SK-N-SH (cell line): Measurements from ENCODE around the gene PIP4K2B. TPM values are rescaled to one million over a fixed set of nuclear protein-coding genes. Genes with fewer than 3 reads are reported as not detected.

Experiments used
- CTCF ChIA-PET: fragments of 300-600, 350-600 bp; formaldehyde crosslinking; extraction: SDS; loops from one replicate; lab custom pipeline; 2021; lab: Yijun Ruan, JAX
- POLR2A ChIA-PET: fragments of 350-600 bp; sonication (Branson Sonifier 250); formaldehyde crosslinking; extraction: SDS; loops from one replicate; lab custom pipeline; 2020; ENCODE audit warnings: antibody characterized with exemption, inconsistent platforms; lab: Yijun Ruan, JAX
- DNase-seq: peaks from one replicate; pipeline ENCODE4 v3.0.0; 2012
- H2AFZ ChIP-seq: fragments of 200-600 bp; sonication (generic); 2 replicates; pipeline ENCODE4 v1.8.1; 2016; ENCODE audit warnings: antibody characterized with exemption, mild to moderate bottlenecking, low read depth
- H3F3A ChIP-seq: fragments of 200-600 bp; sonication (generic); replicated peaks from 2 replicates; pipeline ENCODE3; 2016; ENCODE audit warnings: antibody characterized with exemption, mild to moderate bottlenecking; ENCODE audit not compliant: insufficient read depth
- H3K27ac ChIP-seq, 2 experiments: fragments of 200-500 bp in 1 of 2; fragments of 200-600 bp in 1 of 2; sonication (Bioruptor generic) in 1 of 2; sonication (generic), shearing (Covaris generic) in 1 of 2; 2 replicates each; pipeline versions ENCODE4 v1.5.1 to v1.6.1; 2014 to 2016; ENCODE audit warnings: low read depth in 2 of 2, inconsistent platforms in 1 of 2, low read length in 1 of 2, mild to moderate bottlenecking in 1 of 2, mixed read lengths in 1 of 2
- H3K27me3 ChIP-seq: fragments of 200-600 bp; sonication (generic), shearing (Covaris generic); 2 replicates; pipeline ENCODE4 v1.6.1; 2016; ENCODE audit warnings: mixed run types; ENCODE audit not compliant: insufficient read depth
- H3K36me3 ChIP-seq, 2 experiments: fragments of 200-500 bp in 1 of 2; fragments of 200-600 bp in 1 of 2; sonication (Bioruptor generic) in 1 of 2; sonication (generic) in 1 of 2; replicated peaks in 1 of 2; 2 replicates each; pipeline versions ENCODE3 to v1.5.1; 2014 to 2016; ENCODE audit warnings: low read length in 1 of 2, mild to moderate bottlenecking in 1 of 2; ENCODE audit not compliant: insufficient read depth in 2 of 2, control insufficient read depth in 1 of 2
- H3K4me1 ChIP-seq, 2 experiments: fragments of 200-500 bp in 1 of 2; fragments of 200-600 bp in 1 of 2; sonication (Bioruptor generic) in 1 of 2; sonication (generic), shearing (Covaris generic) in 1 of 2; 2 replicates each; pipeline versions ENCODE4 v1.5.1 to v1.6.1; 2014 to 2016; ENCODE audit warnings: low read depth in 1 of 2, low read length in 1 of 2, mixed run types in 1 of 2; ENCODE audit not compliant: insufficient read depth in 2 of 2, control insufficient read depth in 1 of 2
- H3K4me2 ChIP-seq: fragments of 200-600 bp; sonication (generic), shearing (Covaris generic); 2 replicates; pipeline ENCODE4 v1.6.1; 2017; ENCODE audit warnings: mixed run types
- H3K4me3 ChIP-seq, 2 experiments: fragments of 200-500 bp in 1 of 2; fragments of 200-600 bp in 1 of 2; sonication (Bioruptor generic) in 1 of 2; sonication (generic), shearing (Covaris generic) in 1 of 2; 2 replicates each; pipeline versions ENCODE4 v1.5.1 to v1.8.1; 2014 to 2016; ENCODE audit warnings: low read depth in 2 of 2, inconsistent platforms in 1 of 2, low read length in 1 of 2, mild to moderate bottlenecking in 1 of 2, mixed read lengths in 1 of 2, moderate library complexity in 1 of 2
- H3K79me2 ChIP-seq: fragments of 200-600 bp; sonication (generic); 2 replicates; pipeline ENCODE4 v1.8.1; 2017; ENCODE audit warnings: mild to moderate bottlenecking; ENCODE audit not compliant: insufficient read depth
- H3K9ac ChIP-seq: fragments of 200-600 bp; sonication (generic); 2 replicates; pipeline ENCODE4 v1.6.1; 2017; ENCODE audit warnings: mixed run types
- H3K9me2 ChIP-seq: fragments of 200-600 bp; sonication (generic); 2 replicates; pipeline ENCODE4 v1.6.1; 2017; ENCODE audit warnings: mixed run types
- H3K9me3 ChIP-seq: fragments of 200-600 bp; sonication (generic); 2 replicates; pipeline ENCODE4 v1.6.1; 2017; ENCODE audit warnings: mixed run types, mild to moderate bottlenecking, moderate library complexity
- H4K20me1 ChIP-seq: fragments of 200-600 bp; sonication (generic); 2 replicates; pipeline ENCODE4 v1.6.1; 2017; ENCODE audit warnings: mild to moderate bottlenecking, mixed run types; ENCODE audit not compliant: insufficient read depth
- EP300 ChIP-seq, 2 experiments: IDR thresholded peaks; 2 replicates each; pipeline versions ENCODE4 v1.4.0 to v1.6.1; 2012; ENCODE audit warnings: borderline replicate concordance in 1 of 2, low read depth in 1 of 2, low read length in 1 of 2
- EZH2phosphoT487 ChIP-seq: fragments of 200-600 bp; sonication (generic); IDR thresholded peaks from 2 replicates; pipeline ENCODE4 v1.6.1; 2017; ENCODE audit warnings: low read depth, mixed run types, mild to moderate bottlenecking, antibody characterized with exemption, moderate library complexity, borderline replicate concordance
- FOSL2 ChIP-seq: IDR thresholded peaks from 2 replicates; pipeline ENCODE4 v1.4.0; 2012; ENCODE audit warnings: low read depth, mild to moderate bottlenecking, moderate library complexity, borderline replicate concordance
- FOXJ3 ChIP-seq: sonication (generic); formaldehyde crosslinking; IDR thresholded peaks from 2 replicates; pipeline ENCODE4 v1.5.1; 2020; ENCODE audit warnings: mild to moderate bottlenecking, missing genetic modification reagents
- FOXM1 ChIP-seq: IDR thresholded peaks from 2 replicates; pipeline ENCODE4 v1.4.0; 2012; ENCODE audit warnings: low read depth, mild to moderate bottlenecking
- MXI1 ChIP-seq: IDR thresholded peaks from 2 replicates; pipeline ENCODE4 v1.6.1; 2012; ENCODE audit warnings: mild to moderate bottlenecking, low read depth, low read length, improper control_type of control experiment
- NFIC ChIP-seq: IDR thresholded peaks from 2 replicates; pipeline ENCODE4 v1.4.0; 2012; ENCODE audit warnings: borderline replicate concordance
- NRF1 ChIP-seq: IDR thresholded peaks from 2 replicates; pipeline ENCODE4 v1.6.1; 2012; ENCODE audit warnings: low read depth, mild to moderate bottlenecking, low read length
- POLR2AphosphoS5 ChIP-seq: IDR thresholded peaks from 2 replicates; pipeline ENCODE4 v1.6.1; 2012; ENCODE audit warnings: low read depth, low read length
- RFX5 ChIP-seq: IDR thresholded peaks from 2 replicates; pipeline ENCODE4 v1.6.1; 2012; ENCODE audit warnings: mild to moderate bottlenecking, improper control_type of control experiment, low read length
- RXRA ChIP-seq: IDR thresholded peaks from 2 replicates; pipeline ENCODE4 v1.4.0; 2012; ENCODE audit warnings: low read depth, mild to moderate bottlenecking, borderline replicate concordance
- SIN3A ChIP-seq: IDR thresholded peaks from 2 replicates; pipeline ENCODE4 v1.6.1; 2012; ENCODE audit warnings: low read depth, mild to moderate bottlenecking, low read length, moderate library complexity, borderline replicate concordance
- SMC3 ChIP-seq: IDR thresholded peaks from 2 replicates; pipeline ENCODE4 v1.6.1; 2012; ENCODE audit warnings: low read depth, low read length, improper control_type of control experiment
- TCF12 ChIP-seq: IDR thresholded peaks from 2 replicates; pipeline ENCODE4 v1.4.0; 2012
- TEAD4 ChIP-seq: IDR thresholded peaks from 2 replicates; pipeline ENCODE4 v1.4.0; 2012; ENCODE audit warnings: mild to moderate bottlenecking, borderline replicate concordance; ENCODE audit not compliant: insufficient read depth
- YY1 ChIP-seq: IDR thresholded peaks from 2 replicates; pipeline ENCODE4 v1.4.0; 2012; ENCODE audit warnings: low read depth, mild to moderate bottlenecking
- WGBS: methylation state at CpG from one replicate; pipeline ENCODE4 v1.1.6; 2017; ENCODE audit warnings: low lambda C conversion rate; 5-methylcytosine and 5-hydroxymethylcytosine counted together
- polyA plus RNA-seq, 3 experiments: library from polyadenylated mRNA; depleted of rRNA; stranded (reverse); fragments of >200 nt; gene quantifications; 2 replicates each; pipeline ENCODE4 v1.2.3, GENCODE V29; 2012
- TF ChIP-seq, protein P1 (sequence below): IDR thresholded peaks from 2 replicates; pipeline ENCODE4 v1.4.0; 2012; ENCODE audit warnings: low read depth
- TF ChIP-seq, protein P2 (sequence below): fragments of 150-350 bp; IDR thresholded peaks from 2 replicates; pipeline ENCODE4 v1.6.1; 2017; ENCODE audit warnings: antibody characterized with exemption, low read length, low read depth, borderline replicate concordance
- TF ChIP-seq, protein P3 (sequence below): IDR thresholded peaks from 2 replicates; pipeline ENCODE4 v1.4.0; 2012; ENCODE audit warnings: low read depth, borderline replicate concordance

The PIP4K2B gene
- polyA plus RNA-seq, 1 of the 3 experiments (the other 2 are of a cell fraction), result 29.8 TPM

DNA sequence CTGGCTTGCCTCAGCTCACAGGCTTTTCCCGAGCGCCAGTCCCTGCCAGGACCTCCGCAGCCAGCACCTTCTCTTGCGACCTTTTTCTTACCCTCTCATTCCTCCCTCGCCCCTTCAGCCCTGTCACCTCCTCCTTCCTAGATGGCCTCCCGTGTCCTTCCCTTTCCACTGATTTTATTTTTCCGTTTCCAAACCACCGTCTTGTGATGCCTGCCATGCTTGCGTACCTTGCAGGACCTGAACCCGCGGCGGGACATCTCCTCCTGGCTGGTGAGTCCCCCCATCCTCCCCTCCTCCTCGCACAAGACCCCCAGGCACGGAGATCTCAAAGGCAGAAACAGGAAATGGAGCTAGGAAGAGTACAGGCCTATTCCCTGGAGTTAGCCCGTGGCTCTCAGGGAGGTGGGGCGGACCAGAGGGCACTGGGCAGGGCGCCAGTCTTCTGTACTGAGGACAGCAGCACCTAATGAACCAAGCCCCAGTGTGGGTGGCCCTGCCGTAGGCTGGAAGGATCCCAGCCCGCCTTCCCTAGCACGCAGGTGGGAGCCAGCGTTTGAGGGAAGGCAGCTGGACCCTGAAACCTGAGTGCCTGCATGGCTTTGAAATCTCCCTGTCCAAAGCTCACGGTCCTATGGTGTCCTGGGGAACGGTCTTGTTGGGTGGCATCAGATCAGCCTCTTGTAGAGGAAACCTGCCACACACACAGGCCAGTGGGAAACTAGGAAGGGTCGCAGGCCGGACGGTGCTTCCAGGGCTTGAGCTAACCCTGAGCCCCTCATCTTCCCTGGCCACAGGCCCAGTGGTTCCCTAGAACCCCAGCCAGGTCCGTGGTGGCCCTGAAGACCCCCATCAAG is 68.6 kb downstream of the PIP4K2B start:
- peaks cover 28% of the 10 kb centered on the region; the same call in 1 of the 2 replicates for H3K79me2 ChIP-seq
- TF ChIP-seq NFIC, result peak; percentile 42; the same call in 1 of the 2 replicates
- peak; percentile 30; the same call in 1 of the 2 replicates for TF ChIP-seq POLR2AphosphoS5
- no peak for TF ChIP-seq RXRA
- TF ChIP-seq TEAD4, result no peak
- no peak for TF ChIP-seq FOXM1
- TF ChIP-seq FOXJ3 (CRISPR knock-in tag), result peak; percentile 63; the same call in 1 of the 2 replicates
- TF ChIP-seq, protein P1, sequence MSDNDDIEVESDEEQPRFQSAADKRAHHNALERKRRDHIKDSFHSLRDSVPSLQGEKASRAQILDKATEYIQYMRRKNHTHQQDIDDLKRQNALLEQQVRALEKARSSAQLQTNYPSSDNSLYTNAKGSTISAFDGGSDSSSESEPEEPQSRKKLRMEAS, result peak; percentile 36; the same call in 1 of the 2 replicates
- TF ChIP-seq EP300 (IDR thresholded peaks at IDR 0.05; ENCODE audit: borderline replicate concordance in 1 of 2, low read depth in 1 of 2, low read length in 1 of 2), result peak in 1 of 2 experiments; percentile 33; a peak in 1 of 4 replicates
- peak; percentile 72 for TF ChIP-seq MXI1
- TF ChIP-seq, all 33 proteins: peak for 6
- peak overlapping the region; percentile 89 for H3K9ac ChIP-seq
- peak overlapping the region; percentile 73 to 98 for H3K27ac ChIP-seq
- H3K4me3 ChIP-seq, result peak overlapping the region; percentile 78 to 79
- WGBS, result 8% methylated on average over 24 of the region's 27 CpGs
- POLR2A ChIA-PET, result interaction anchor here (0.6 to 2.2 kb wide), 8 partner anchors 11 to 150 kb away, joined by 3 to 9 read pairs (median 5); partner anchors contain the start of gene MLLT6
- H3K36me3 ChIP-seq, result peaks cover 11 to 28% of the 10 kb centered on the region in 2 experiments
- no peaks in the 10 kb centered on the region for H3K9me3 ChIP-seq
- peaks cover 32% of the 10 kb centered on the region for H3F3A ChIP-seq
- H3K4me2 ChIP-seq, result peak overlapping the region; percentile 90
- no peaks in the 10 kb centered on the region for H3K9me2 ChIP-seq
- peaks cover 20% of the 10 kb centered on the region; the same call in 1 of the 2 replicates for H4K20me1 ChIP-seq
- peak overlapping the region; percentile 76; the same call in 1 of the 2 replicates for H2AFZ ChIP-seq
- peaks cover 10 to 67% of the 10 kb centered on the region in 2 experiments; a peak in 1 of 4 replicates for H3K4me1 ChIP-seq
- no peaks in the 10 kb centered on the region for H3K27me3 ChIP-seq
- CTCF ChIA-PET, result interaction anchor here (0.7 to 7.4 kb wide), 15 partner anchors 12 to 670 kb away, joined by 3 to 88 read pairs (median 5); partner anchors contain the start of genes EPOP, MLLT6 and PCGF2
- peak; percentile 80 for DNase-seq

DNA sequence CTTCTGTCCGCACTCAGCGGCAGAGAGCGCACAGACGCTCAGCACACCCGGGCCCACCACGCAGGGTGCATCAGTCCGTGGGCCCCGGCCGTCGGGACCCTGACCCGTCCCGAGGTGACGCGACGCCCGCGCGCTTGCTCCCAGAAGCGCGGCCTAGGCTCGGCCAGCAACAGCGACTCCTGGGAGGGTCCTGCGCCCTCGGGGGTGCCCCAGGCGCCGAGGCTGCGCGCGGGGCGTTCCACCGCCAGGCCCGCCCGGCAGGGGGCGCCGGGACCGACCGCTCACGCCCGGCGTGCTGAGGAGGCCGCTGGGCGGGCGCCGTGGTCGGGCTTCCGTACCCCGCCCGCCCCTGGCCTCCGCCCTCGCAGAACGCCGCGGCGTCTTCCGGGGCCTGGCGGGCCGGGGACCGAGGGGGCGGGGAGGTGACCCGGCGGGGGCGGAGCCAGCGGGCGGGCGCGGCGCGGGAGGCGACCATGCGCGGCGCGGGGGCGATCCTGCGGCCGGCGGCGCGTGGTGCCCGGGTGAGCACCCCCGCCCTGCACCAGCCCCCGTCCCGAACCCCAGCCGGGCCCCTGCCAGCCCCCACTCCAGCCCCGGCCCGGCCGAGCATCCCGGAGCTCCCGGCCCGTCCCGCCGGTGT is 69.3 kb downstream of the PIP4K2B start, which contains the start of gene CISD3:
CISD3 (plus strand) TSS at position 456 of the 640 bp plus-strand sequence; CDS start at position 474, 18 bp downstream.
- ChIA-PET CTCF (interaction anchor here (0.9 to 7.4 kb wide), 10 partner anchors 8 to 424 kb away, joined by 3 to 88 read pairs (median 6); partner anchors contain the start of genes EPOP, MLLT6 and PCGF2), POLR2A (interaction anchor here (1.2 to 2.2 kb wide), 4 partner anchors 16 to 53 kb away, joined by 4 to 9 read pairs (median 6); partner anchors contain the start of gene MLLT6)
- peak within 1 kb of the TSS; percentile 90 for H3K4me2 ChIP-seq
- peak within 1 kb of the TSS; percentile 78 to 79 for H3K4me3 ChIP-seq
- H2AFZ ChIP-seq, result peak within 1 kb of the TSS; percentile 88; the same call in 1 of the 2 replicates
- H3K27me3 ChIP-seq, result no peaks in the 10 kb centered on the region
- H3K9me2 ChIP-seq, result no peaks in the 10 kb centered on the region
- peaks cover 11 to 24% of the 10 kb centered on the region in 2 experiments for H3K36me3 ChIP-seq
- DNase-seq, result peak; percentile 95
- peaks cover 14% of the 10 kb centered on the region; the same call in 1 of the 2 replicates for H4K20me1 ChIP-seq
- 7% methylated on average over 27 of the region's 92 CpGs for WGBS
- H3K4me1 ChIP-seq, result peaks cover 6 to 68% of the 10 kb centered on the region in 2 experiments; a peak in 1 of 4 replicates
- peak within 1 kb of the TSS; percentile 89 for H3K9ac ChIP-seq
- peaks cover 27% of the 10 kb centered on the region for H3F3A ChIP-seq
- H3K9me3 ChIP-seq, result no peaks in the 10 kb centered on the region
- H3K27ac ChIP-seq, result peak within 1 kb of the TSS; percentile 73 to 98
- H3K79me2 ChIP-seq, result peaks cover 28% of the 10 kb centered on the region; the same call in 1 of the 2 replicates
- TF ChIP-seq EP300 (IDR thresholded peaks at IDR 0.05; ENCODE audit: borderline replicate concordance in 1 of 2, low read depth in 1 of 2, low read length in 1 of 2), result no peak; a peak in 1 of 4 replicates
- TF ChIP-seq NFIC, result no peak
- no peak; the same call in 1 of the 2 replicates for TF ChIP-seq NRF1
- TF ChIP-seq POLR2AphosphoS5, result peak; percentile 11; the same call in 1 of the 2 replicates
- no peak for TF ChIP-seq RFX5
- TF ChIP-seq, protein P2, sequence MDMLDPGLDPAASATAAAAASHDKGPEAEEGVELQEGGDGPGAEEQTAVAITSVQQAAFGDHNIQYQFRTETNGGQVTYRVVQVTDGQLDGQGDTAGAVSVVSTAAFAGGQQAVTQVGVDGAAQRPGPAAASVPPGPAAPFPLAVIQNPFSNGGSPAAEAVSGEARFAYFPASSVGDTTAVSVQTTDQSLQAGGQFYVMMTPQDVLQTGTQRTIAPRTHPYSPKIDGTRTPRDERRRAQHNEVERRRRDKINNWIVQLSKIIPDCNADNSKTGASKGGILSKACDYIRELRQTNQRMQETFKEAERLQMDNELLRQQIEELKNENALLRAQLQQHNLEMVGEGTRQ, result no peak
- TF ChIP-seq TCF12, result no peak
- TF ChIP-seq SMC3, result peak; percentile 34
- no peak for TF ChIP-seq FOSL2
- no peak for TF ChIP-seq YY1
- TF ChIP-seq RXRA, result no peak
- no peak for TF ChIP-seq EZH2phosphoT487
- TF ChIP-seq, protein P3, sequence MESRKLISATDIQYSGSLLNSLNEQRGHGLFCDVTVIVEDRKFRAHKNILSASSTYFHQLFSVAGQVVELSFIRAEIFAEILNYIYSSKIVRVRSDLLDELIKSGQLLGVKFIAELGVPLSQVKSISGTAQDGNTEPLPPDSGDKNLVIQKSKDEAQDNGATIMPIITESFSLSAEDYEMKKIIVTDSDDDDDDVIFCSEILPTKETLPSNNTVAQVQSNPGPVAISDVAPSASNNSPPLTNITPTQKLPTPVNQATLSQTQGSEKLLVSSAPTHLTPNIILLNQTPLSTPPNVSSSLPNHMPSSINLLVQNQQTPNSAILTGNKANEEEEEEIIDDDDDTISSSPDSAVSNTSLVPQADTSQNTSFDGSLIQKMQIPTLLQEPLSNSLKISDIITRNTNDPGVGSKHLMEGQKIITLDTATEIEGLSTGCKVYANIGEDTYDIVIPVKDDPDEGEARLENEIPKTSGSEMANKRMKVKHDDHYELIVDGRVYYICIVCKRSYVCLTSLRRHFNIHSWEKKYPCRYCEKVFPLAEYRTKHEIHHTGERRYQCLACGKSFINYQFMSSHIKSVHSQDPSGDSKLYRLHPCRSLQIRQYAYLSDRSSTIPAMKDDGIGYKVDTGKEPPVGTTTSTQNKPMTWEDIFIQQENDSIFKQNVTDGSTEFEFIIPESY, result no peak
- TF ChIP-seq, protein P1, result peak; percentile 37; the same call in 1 of the 2 replicates
- 0 out of 2 replicates have a peak, but pooled peaks have one; percentile 29 for TF ChIP-seq SIN3A
